GM23248 (cell line): Measurements from ENCODE around the gene RAB9A.

ENCODE experiments used
- EZH2 ChIP-seq: fragments of 200-600 bp; sonication (generic); IDR thresholded peaks from 2 replicates; pipeline ENCODE4 v1.6.1; 2018; ENCODE audit warnings: antibody characterized with exemption, mild to moderate bottlenecking; ENCODE audit not compliant: insufficient read depth, poor library complexity, severe bottlenecking
- EZH2phosphoT487 ChIP-seq: fragments of 200-600 bp; sonication (generic); IDR thresholded peaks from 2 replicates; pipeline ENCODE4 v1.6.1; 2018; ENCODE audit warnings: antibody characterized with exemption, moderate library complexity, mild to moderate bottlenecking, low read depth; ENCODE audit not compliant: insufficient read depth

DNA sequence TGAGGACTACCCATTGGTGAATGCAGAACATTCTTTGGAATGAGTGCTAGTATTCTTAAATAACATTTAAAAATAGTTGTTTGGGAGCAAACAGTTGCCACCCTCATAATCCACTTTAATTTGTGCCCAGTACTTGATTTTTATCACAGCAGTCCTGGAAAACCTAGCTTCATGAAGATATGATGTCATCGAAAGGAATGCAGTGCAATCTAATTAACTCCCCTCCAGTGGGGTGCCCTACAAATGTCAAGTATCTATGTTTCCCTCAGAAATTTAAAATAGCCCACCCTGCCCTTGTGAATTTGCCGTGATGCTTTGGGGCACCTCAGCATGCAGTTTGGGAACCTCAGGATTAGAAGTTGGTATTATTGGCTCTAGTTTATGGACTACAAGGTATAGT lies 5.4 kb downstream of the RAB9A start:
- TF ChIP-seq EZH2 (no peak), EZH2phosphoT487 (no peak)
